ENCODE data around the gene ARSB. TPM values are rescaled to one million over a fixed set of nuclear protein-coding genes. Genes with fewer than 3 reads are reported as not detected.

ARSB gene
- polyA plus RNA-seq, 2 of the 4 experiments (the other 2 are of a cell fraction) = 8.4 to 13.4 TPM

DNA sequence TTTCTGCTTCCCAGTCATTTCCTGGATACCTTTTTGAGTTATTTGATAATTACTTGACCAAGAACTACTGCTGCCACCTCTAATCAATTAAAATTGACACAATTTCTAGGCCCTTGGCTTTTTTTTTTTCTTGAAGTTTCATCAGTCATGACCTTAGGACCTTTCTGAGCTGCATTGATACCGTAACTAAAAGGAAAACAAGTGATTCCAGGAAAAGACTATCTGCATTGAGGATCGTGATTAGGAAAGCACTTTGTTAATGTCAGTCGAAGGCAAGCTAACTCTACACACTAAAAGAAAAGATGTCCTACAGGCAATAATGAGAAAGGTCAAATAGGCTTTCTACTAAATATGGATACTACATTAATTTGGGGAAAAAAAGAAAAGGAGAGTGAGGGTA is 69.9 kb downstream of the ARSB start:
- CTCF ChIA-PET = interaction anchor here (0.6 to 0.9 kb wide), 2 partner anchors 267 to 1185 kb away, joined by 3 read pairs; partner anchors contain the start of gene LHFPL2

DNA sequence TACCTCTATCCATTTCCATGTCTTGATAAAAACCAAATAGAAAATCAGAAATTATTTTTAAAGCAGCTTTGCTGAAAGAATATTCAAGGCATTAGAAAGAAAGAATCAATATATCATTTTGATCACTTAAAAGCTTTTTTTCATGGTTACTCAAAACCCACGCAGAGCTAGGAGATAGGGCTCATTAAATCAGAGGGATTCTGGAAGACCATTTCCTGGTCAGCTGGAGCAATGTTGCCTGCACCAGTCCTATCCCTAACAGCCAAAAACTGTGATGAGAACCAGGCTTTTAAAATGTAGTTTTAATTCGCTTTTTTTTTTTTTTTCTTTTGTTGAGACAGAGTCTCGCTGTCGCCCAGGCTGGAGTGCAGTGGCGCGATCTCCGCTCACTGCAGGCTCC is 72.3 kb downstream of the ARSB start:
- ATAC-seq (no peak), DNase-seq (ENCODE audit: low read depth in 1 of 2, low spot score in 1 of 2) (no peak), FAIRE-seq (no peak)
- Histone ChIP-seq H3K9me3 (no peaks in the 10 kb centered on the region), H3K4me2 (no peak overlapping the region), H3K27ac (no peak overlapping the region), H3K4me1 (no peaks in the 10 kb centered on the region), H3K4me3 (no peak overlapping the region)
- TF ChIP-seq ZSCAN20 (CRISPR knock-in tag; IDR thresholded peaks at IDR 0.05) (no peak), SREBF2 (IDR thresholded peaks at IDR 0.05) (no peak), EHMT2 (IDR thresholded peaks at IDR 0.05; ENCODE audit: low read depth) (no peak), JUN (IDR thresholded peaks at IDR 0.05) (no peak), FOXS1 (CRISPR knock-in tag; IDR thresholded peaks at IDR 0.05) (no peak), TFCP2L1 (CRISPR knock-in tag; IDR thresholded peaks at IDR 0.05) (no peak), RAD21 (conservative IDR thresholded peaks at IDR 0.05 in 1 of 2, IDR thresholded peaks at IDR 0.05 in 1 of 2) (no peak), ZC3H11A (IDR thresholded peaks at IDR 0.05) (no peak), RFX5 (IDR thresholded peaks at IDR 0.05) (no peak), RARB (CRISPR knock-in tag; IDR thresholded peaks at IDR 0.05) (no peak), MAZ (IDR thresholded peaks at IDR 0.05; ENCODE audit: borderline replicate concordance, low read depth, low read length) (no peak), ESRRA (IDR thresholded peaks at IDR 0.05; ENCODE audit: borderline replicate concordance, low read length) (no peak), FOSL2 (IDR thresholded peaks at IDR 0.05) (no peak), FOSL2 (CRISPR knock-in tag; IDR thresholded peaks at IDR 0.05) (no peak), CHD4 (IDR thresholded peaks at IDR 0.05; ENCODE audit: borderline replicate concordance) (no peak), RCOR1 (IDR thresholded peaks at IDR 0.05; ENCODE audit: low read depth, low read length) (no peak)
- TF ChIP-seq, protein P1, sequence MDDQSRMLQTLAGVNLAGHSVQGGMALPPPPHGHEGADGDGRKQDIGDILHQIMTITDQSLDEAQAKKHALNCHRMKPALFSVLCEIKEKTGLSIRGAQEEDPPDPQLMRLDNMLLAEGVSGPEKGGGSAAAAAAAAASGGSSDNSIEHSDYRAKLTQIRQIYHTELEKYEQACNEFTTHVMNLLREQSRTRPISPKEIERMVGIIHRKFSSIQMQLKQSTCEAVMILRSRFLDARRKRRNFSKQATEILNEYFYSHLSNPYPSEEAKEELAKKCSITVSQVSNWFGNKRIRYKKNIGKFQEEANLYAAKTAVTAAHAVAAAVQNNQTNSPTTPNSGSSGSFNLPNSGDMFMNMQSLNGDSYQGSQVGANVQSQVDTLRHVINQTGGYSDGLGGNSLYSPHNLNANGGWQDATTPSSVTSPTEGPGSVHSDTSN (IDR thresholded peaks at IDR 0.05) = no peak
- TF ChIP-seq, protein P2, sequence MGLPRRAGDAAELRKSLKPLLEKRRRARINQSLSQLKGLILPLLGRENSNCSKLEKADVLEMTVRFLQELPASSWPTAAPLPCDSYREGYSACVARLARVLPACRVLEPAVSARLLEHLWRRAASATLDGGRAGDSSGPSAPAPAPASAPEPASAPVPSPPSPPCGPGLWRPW (IDR thresholded peaks at IDR 0.05) = no peak
- TF ChIP-seq, protein P3, sequence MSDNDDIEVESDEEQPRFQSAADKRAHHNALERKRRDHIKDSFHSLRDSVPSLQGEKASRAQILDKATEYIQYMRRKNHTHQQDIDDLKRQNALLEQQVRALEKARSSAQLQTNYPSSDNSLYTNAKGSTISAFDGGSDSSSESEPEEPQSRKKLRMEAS (IDR thresholded peaks at IDR 0.05) = no peak
- 97% methylated on average over 7 of the region's 7 CpGs for WGBS (ENCODE audit: missing lambda C conversion rate)
- ChIA-PET POLR2A (interaction anchor here (0.7 kb wide), 1 partner anchor 70 kb away, joined by 5 read pairs; no protein-coding TSS in a partner anchor), CTCF (interaction anchor here (0.9 to 1.2 kb wide), 4 partner anchors 13 to 52 kb away, joined by 3 read pairs; no protein-coding TSS in a partner anchor)

More for the DNA sequence above, 69.9 kb downstream of the ARSB start:
- 87% methylated on average over 3 of the region's 3 CpGs for WGBS (ENCODE audit: missing lambda C conversion rate)
- POLR2A ChIA-PET = no interaction called here
- Histone ChIP-seq H3K4me1 (no peaks in the 10 kb centered on the region), H3K4me3 (no peak overlapping the region), H3K4me2 (no peak overlapping the region), H3K27ac (no peak overlapping the region), H3K9me3 (no peaks in the 10 kb centered on the region)
- no peak for TF ChIP-seq ZC3H11A (IDR thresholded peaks at IDR 0.05)
- TF ChIP-seq KDM1A (IDR thresholded peaks at IDR 0.05; ENCODE audit: low read depth) = no peak
- no peak for TF ChIP-seq GATA3 (IDR thresholded peaks at IDR 0.05; ENCODE audit: borderline replicate concordance)
- no peak for TF ChIP-seq SMC3 (IDR thresholded peaks at IDR 0.05)
- TF ChIP-seq POLR2AphosphoS2 (conservative IDR thresholded peaks at IDR 0.05; ENCODE audit: low read length) = no peak
- no peak for TF ChIP-seq HOXB5 (CRISPR knock-in tag; IDR thresholded peaks at IDR 0.05)
- no peak for TF ChIP-seq CBX2 (IDR thresholded peaks at IDR 0.05; ENCODE audit: borderline replicate concordance, low read depth)
- TF ChIP-seq KDM5A (IDR thresholded peaks at IDR 0.05) = no peak
- TF ChIP-seq, protein P2 (IDR thresholded peaks at IDR 0.05) = no peak
- no peak for TF ChIP-seq HDAC2 (IDR thresholded peaks at IDR 0.05)
- TF ChIP-seq BHLHE40 (IDR thresholded peaks at IDR 0.05; ENCODE audit: low read depth, low read length) = no peak
- no peak for TF ChIP-seq ZNF302 (CRISPR knock-in tag; IDR thresholded peaks at IDR 0.05)
- TF ChIP-seq TP53 (CRISPR knock-in tag; IDR thresholded peaks at IDR 0.05) = no peak
- TF ChIP-seq CHD4 (IDR thresholded peaks at IDR 0.05; ENCODE audit: borderline replicate concordance) = no peak
- DNase-seq (ENCODE audit: low read depth in 1 of 2, low spot score in 1 of 2) (no peak), FAIRE-seq (no peak), ATAC-seq (no peak)

Measured in A549 (cell line).